HuH-7.5 (cell line): ENCODE data around the gene THAP6.
"Not testable (repeated sequence)": the region's sequence is repeated elsewhere in the genome, so short reads cannot be mapped to it uniquely, and the experiment has no call there.

ENCODE experiments used
- DNase-seq: peaks from one replicate; pipeline ENCODE4 v3.0.0; 2011; ENCODE audit warnings: low spot score

The THAP6 gene, protein sequence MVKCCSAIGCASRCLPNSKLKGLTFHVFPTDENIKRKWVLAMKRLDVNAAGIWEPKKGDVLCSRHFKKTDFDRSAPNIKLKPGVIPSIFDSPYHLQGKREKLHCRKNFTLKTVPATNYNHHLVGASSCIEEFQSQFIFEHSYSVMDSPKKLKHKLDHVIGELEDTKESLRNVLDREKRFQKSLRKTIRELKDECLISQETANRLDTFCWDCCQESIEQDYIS

DNA sequence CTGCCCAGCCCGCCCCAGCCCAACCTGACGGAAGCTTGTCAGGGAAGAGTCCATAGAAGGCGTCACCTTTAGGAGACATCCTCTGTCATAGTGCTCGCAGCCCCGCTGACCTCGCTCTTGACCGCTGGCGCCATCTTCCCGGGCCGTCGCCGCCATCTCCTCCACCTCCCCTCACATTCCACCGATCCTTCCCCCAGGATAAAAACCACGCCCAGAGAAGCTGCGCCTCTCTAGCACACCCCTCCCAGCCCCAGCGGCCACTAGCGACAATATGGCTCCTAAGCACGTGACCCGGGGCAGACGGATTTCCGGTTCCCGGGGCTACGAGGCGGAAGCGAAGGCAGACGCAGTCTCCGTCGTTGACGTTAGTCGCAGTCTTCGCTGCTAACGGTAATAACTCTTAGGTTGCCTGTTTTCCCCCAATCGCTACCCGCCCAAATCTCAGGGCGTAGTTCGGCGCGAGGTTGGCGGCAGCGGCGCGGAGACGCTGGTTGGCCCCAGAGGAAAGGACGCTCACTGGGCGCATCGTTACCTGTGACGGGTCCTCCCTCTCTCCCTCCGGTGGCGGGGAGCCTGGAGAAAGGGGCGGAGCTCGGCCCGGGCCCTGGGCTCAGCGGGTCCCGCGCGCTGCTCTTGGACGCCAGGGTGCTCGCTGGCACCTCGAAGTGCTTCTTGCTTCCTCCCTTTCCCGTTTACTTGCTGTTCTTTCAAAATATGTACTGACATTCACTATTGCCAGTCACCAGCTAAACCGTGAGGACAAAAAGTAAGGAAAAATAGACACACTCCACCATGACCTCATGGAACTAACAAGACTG is at the start of gene THAP6, which contains the start of gene RCHY1:
Gene THAP6, plus strand, starts transcription at position 343 of the 818 bp plus-strand sequence. CDS start 980 bp downstream, outside the sequence.
Gene RCHY1, minus strand, starts transcription at position 273 of the 818 bp plus-strand sequence. Its CDS starts 117 bp downstream, at position 156.
- DNase-seq = peak; percentile 43

DNA sequence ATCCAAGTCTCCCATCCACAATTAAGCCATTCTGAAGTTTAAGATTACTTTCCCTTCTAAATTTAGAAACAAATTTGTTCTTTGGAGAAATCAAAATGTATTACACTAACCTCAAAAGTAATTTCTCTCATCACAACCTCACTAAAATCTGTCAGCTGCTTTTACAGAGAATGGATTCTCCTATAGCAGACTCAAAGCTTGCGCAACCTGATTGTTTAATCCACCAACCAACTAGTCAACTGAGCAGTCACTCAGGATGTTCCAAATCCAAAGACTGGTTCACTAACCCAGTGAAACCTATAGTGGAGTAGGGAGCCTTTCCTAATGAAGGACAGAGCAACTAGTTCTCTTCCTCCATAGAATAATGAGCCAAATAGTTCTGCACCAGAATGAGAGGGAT is 44.4 kb upstream of the THAP6 start:
- DNase-seq = no peak

DNA sequence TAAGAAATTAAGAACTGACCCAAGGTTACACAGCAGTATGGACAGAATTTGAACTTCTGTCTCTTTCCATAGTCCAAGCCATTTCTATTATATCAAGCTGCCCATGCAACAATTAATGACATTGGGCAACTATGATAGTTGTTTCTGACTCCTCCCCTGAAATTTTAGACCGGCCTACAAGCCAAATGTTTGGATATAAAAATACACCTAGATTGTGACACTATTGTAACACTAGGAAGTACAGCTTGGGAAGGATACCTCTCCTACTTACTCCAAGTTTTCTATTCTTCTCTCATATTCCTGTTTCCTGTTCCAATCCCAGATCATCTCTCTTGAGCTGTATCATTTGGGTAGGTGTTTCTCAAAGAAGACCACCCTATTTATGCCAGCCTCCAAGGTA is 43.5 kb upstream of the THAP6 start:
- no peak for DNase-seq

DNA sequence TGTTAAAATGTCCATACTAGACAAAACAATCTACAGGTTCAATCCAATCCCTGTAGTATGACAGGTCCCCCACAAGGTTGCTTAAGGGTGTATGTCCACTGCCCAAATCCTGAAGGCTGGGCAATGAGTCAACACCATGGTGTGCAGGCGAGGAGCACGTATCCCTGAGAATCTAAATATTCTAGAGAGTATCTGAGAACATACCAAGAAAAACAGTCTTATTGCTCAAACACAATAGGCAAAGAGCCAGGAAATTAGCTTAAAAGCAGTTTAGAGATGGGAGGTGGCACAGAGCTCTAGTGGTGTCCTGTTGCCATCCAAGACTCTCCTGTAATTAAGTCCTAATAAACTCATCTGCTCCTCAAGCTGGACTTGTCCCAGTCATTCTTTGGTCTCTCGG is 37.1 kb upstream of the THAP6 start:
- DNase-seq = no peak

DNA sequence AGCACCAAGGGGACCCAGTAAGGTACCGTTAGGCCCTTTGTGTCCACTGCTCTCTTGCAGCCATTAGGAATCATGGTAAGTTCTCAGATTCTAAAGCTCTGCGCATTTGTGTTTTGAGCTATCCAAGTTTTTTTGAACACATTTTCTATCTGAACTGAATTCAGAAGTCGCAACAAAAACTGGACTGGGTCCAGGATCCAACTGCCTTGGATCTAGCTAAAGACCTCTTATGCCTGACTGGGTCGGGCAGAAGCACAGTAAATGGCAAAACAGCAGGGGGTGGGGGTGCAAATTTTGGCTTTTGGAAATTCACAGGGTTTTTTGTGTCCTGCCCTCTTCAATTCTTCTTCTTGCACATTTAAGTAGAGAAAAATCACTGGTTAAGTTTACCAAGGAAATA is 30.1 kb upstream of the THAP6 start:
- no peak for DNase-seq

DNA sequence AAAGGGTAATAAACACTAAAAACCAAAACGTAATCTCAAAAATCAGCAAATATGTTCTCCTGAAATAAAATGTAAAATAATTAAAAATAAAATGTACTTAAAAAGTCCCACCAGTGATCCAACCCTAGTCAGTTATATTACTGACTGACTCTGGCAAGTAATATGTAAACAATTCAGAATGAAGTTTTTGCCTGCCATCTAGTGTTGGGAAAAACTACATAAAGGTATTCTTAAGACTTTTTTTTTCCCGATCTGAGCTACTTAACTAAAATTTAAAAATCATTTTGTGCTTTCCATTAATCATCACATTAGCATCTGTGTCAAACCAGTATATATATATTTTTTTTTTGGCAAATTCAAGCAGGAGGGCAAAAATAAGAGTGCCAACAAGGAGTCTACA is 24.1 kb upstream of the THAP6 start:
- DNase-seq = no peak

DNA sequence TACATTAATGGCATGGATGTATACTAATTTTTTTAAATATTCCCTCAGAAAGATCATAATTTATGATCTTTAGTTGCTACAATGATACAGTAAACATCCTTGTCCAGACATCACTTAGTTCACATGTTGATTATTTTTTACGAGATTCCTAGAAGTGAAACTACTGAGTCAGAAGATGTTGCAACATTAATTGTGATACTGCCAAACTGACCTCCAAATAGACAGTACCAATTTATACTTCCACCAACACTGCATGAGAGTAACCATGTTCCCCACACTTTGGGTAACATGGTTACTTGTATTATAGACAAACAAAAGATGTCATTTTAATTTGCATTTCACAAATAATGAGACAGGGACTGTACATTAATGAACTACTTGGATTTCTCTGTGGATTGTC is 19.7 kb upstream of the THAP6 start:
- DNase-seq = no peak

DNA sequence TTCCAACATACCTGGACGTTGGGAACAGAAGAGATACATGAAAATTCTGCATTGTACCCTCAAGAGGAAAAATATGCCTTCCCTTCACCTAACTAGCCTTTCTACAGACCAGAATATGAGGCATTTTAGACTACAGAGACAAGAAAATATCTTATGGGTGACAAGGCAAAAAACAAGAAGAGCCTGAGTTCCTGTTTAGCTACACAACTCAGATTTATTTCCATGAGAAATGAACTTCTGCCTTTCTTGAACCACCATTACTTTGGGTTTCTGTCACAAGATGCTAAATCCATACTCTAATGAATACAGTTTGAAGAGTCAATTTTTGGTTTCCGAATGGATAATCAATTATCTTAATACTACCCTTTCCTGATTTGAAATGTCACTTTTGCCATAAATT is 18.8 kb upstream of the THAP6 start:
- DNase-seq = no peak

DNA sequence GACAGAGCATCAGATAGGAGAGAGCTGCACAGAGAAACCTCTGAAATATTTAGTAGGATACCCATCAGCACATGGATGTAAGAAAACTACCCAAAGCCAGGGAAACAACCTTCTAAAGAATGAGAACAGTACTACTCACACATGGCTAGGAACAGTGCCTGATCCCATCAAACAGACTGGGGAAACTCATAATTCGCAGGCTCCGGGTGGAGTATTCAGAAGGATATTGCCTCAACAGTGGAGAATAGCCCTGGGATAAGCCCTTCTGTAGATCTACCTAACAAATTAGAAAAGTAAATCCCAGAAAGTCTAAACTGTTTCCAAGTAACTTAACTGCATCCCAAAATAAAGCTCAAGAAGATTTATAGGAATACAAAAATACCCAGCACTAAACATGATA is 17.9 kb upstream of the THAP6 start:
- DNase-seq = no peak

DNA sequence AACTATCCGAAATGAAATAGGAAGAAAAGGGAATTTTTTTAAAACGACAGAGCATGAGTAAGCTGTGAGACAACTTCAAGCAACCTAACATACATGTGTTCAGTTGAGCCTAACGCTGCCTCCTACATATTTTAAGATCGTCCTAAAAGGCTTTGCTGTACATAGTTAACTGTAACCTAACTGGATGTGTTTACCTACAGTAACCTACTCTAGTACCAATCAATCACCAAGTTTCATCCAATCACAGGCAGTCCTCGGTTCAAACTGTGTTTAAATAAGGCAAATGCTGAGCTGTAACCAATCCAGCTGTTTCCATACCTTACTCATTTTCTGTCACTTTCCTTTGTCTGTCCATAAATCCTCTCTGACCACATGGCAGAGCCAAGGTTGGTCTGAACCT is 17.1 kb upstream of the THAP6 start:
- no peak for DNase-seq

DNA sequence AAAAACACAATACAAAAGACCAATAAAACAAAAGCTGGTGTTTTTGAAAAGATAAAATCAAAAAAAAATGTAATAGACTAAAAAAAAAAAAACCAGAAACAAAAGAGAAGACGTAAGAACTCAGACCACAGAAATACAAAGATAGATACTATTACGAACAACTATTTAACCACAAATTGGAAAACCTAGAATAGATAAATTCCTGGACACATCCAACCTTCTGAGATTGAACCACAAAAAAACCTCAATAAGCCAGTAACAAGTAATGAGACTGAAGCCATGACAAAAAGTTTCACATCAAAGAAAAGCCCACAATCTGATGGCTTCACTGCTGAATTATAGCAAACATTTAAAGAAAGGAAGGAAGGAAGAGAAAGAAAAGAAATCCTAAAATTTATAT is 16.2 kb upstream of the THAP6 start:
- no peak for DNase-seq

DNA sequence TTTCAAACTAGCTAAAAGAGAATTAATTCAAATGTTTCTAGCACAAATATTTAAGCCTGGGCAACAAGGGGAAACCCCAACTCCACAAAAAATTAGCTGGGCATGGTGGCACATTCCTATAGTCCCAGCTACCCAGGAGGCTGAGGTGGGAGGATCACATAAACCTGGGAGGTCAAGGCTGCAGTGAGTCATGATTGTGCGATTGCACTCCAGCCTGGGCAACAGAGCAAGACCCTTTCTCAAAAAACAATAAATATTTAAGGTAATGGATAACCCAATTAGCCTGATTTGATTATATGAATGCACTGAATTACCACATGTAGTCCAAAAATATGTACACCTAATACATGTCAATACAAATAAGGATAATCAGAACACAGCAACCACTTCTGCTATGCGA is 14.4 kb upstream of the THAP6 start:
- DNase-seq = no peak

DNA sequence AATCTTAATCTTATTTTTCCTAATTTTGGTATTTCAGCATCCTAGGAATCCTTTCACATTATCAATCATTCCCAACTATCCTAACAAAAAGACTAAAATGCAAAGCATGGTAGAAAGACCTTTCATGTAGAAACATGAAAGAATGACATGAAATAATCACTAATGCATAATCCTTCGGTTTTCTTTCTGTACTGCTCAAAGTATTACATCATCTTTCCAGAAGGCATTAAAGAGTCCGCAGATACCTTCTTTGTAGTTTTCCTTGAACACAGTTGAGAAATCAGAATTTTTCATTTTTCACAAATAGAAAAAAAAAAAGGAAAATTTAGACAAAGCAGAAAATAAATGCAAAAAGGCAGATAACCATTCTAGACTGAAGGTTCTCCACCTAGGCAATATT is 11.6 kb upstream of the THAP6 start:
- DNase-seq = no peak

DNA sequence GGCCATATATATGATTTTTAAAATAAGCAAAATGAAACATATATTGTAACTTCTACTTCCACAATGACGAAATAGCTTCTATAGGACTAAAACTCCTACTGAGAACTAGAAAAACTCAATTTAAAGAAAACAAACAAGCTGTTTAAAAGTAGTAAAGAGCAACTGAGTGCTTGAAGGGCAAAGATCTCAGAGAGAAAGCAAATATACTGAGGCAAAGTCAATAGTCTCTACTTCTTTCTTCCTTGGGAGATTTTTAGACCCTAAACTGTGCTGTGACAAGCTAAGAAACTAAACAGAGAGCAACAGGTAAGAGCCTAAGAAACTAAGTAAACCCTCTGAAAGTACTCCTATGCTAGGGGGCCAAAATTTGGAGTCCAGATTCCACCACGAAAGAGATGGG is 8.6 kb upstream of the THAP6 start:
- DNase-seq = no peak

DNA sequence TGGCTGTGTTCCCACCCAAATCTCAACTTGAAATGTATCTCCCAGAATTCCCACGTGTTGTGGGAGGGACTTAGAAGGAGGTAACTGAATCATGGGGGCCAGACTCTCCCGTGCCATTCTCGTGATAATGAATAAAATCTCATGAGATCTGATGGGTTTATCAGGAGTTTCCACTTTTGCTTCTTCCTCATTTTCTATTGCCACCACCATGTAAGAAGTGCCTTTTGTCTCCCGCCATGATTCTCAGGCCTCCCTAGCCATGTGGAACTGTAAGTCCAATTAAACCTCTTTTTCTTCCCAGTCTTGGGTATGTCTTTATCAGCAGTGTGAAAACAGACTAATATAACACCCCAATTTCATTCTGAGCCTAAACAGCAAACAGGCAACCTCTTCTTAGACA is 4.7 kb upstream of the THAP6 start:
- not testable (repeated sequence) for DNase-seq

DNA sequence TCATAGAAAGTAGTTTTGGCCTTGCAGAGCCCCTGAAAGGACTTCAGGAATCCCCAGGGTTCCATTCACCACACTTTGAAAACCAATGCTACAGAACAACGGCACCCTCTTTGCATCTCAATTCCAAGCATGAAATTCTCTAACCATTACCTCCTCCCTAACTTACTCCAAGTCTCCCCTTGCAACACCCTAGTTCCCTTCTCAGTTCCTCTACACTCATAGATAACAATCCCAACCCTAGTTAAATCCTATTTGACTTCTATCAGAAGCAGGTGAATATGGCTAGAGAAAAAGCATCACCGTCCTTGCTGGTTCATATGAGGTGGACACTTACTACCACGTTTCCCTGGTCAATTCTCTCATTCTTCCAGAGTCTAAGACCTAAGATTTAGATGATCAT is 2.4 kb upstream of the THAP6 start:
- no peak for DNase-seq

DNA sequence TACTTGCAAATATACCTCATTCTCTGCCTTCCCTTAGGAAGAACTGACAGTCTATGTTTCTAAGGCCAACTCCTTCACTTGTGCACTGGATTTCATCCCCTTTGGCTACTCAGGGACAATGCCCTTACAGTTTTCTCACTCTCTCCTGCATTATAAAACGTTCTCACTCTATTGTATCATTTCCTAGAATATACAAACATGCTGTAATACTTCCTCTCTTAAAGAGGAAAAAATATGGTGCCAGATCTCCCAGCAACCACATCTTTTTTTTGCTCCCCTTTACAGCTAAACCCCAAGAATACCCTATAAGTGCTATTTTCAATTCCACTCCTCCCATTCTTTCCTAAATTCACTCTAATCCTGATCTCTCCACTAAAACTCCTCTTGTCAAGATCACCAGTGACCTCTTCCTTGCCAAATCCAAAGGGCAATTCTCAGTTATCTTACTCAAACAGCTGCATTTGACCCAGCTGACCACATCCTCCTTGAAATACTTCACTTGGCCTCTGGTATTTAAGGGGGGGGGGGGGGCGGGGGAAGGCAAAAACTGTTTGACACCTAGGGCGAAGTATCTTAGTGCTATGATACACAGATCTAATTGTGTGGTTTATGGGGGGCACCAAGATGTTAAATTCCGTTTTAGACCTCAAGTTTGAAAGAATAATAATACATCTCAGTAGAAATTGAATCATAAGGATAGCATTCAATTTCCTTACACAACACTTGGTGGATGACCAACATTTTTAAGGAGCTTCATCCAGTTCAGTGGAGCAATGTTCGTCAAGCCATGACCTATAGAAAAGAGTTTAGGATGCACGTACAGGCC is 1.7 kb upstream of the THAP6 start:
- no peak for DNase-seq

DNA sequence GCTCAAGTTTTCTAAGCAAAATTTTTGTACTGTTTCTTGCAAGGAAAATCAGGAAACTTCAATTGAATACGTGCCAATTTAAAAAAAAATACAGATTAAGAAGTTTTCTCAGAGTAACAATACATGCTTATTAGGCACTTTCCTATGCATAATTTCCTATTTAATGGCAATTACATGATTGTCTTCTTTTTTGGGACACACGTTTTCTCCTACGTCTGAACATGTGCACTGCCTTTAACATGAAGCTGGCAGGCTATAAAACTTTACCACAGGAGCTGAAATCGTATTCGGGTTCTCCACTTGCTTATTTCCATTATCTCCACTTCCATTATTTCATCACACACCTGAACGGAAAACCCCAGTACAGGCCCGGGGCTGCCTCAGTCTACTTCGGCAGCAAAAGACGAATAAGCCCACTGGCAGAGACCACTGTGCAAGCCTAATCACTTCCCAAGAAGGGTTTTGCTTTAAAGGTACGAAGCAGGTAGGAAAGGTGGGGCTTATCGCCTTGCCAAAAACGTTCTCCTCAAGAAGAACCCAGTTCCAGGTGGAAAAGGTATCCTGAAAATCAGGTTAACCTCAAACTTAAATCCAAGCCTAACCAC is 645 bp upstream of the THAP6 start:
- DNase-seq = no peak

DNA sequence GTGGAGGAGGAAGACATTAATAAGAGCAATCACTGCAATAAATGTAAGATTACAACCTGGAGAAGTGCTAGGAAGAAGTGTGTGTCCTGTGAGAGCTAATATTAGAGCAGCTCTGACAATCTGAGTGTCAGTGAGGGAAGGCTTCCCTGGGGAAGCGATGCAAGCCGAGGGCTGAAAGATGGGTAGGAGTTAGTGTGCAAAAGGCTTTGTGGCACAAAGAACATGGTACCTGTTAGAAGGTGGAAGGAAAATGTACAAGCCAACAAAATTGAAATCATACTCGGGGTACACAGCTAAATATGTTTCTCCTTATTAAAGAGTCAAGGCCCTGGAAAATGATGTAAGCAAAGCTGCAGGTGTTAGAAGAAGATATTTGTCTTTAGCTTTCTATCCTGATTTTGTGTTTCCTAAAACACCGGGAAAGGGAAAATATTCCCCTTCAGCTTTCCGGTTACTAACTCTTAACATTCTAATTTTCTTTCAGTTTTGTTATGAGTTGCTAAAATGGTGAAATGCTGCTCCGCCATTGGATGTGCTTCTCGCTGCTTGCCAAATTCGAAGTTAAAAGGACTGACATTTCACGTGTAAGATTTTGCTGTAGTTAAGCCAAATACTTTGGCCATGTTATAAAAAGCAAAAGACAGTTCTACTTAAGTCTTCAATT is 808 bp downstream of the THAP6 start:
- no peak for DNase-seq

DNA sequence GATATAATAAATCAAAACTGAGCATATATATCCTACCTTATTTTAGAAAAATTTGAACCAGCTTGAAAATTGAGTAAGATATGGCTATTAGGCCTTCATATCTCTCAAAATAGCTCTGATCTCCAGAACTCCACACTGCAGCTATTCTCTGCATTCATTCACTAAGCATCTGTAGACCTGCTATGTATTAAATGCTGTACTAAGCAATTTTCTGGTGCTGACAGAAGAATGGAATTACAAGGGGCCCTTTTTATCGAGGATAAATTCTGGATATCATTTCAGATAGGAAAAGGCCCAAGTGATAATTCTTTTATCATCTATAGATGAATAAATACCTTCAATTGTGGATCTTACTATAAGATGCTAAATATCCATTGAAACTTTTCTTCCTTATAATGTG is 1.9 kb downstream of the THAP6 start:
- DNase-seq = no peak

DNA sequence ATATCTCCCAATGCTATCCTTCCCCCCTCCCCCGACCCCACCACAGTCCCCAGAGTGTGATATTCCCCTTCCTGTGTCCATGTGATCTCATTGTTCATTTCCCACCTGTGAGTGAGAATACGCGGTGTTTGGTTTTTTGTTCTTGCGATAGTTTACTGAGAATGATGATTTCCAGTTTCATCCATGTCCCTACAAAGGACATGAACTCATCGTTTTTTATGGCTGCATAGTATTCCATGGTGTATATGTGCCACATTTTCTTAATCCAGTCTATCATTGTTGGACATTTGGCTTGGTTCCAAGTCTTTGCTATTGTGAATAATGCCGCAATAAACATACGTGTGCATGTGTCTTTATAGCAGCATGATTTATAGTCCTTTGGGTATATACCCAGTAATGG is 5.2 kb downstream of the THAP6 start:
- not testable (repeated sequence) for DNase-seq

DNA sequence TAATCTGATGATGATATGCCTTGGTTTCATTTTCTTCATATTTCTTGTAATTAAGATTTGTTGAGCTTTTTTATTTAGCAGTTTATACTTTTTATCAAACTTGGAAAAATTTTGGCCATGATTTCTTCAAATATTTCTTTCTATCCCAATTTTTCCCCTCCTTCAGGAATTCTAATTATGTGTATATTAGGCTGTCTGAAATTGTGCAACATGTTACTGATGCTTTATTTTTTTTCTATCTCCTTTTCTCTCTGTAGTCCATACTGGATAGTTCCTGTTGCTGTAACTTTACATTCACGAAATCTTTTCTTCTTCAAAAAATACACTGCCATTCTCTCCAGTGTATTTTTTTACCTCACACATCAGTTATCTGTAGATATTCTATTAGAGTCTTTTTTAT is 10.8 kb downstream of the THAP6 start:
- DNase-seq = no peak
